ENCODE results near the gene TPH1.

TPH1 gene

DNA sequence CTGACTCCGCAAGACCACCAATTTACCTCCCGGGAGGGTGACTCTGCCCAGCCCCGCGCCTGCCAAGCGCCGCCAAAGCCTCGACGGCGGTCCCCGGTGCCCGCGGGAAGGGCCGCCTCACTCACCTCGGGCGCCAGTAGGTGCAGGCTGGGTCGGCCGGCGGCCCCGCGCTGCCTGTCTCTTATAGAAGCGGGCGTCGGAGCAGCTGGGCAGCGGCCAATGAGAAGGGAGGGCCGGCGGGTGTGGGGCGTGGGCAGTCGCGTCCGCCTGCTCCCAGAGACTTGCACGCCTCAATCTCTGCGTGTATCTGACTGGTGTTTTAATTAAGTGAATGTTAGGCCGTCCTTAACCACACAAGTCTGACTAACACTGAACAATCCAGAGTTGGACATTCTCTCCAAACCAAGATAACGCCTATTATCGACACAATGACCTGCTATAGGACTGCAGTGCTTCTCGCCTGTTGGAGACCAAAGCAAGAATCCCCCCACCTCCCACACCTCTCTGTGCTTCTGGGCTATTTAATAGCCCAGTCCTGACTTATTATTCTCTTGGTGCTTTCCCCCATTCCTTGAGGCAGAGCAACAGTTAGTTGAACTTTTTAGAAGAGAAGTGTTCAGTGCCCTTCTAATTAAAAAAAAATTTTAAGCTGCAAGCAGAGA, at the start of gene TPH1:
TPH1 (minus strand) TSS at position 154 of the 662 bp plus-strand sequence. CDS start 5,507 bp downstream, outside the sequence.
- Histone ChIP-seq H3K36me3 (ENCODE audit: control insufficient read depth in 1 of 2, insufficient read depth in 2 of 2, low read length in 2 of 2) (no peaks in the 10 kb centered on the region), H3K9me3 (ENCODE audit: control insufficient read depth in 1 of 2, low read length in 2 of 2) (no peaks in the 10 kb centered on the region), H3K4me1 (ENCODE audit: control insufficient read depth in 1 of 2, insufficient read depth in 2 of 2, low read length in 2 of 2) (peaks cover 0 to 5% of the 10 kb centered on the region in 2 donors), H3K4me3 (ENCODE audit: low read depth in 1 of 2, low read length in 2 of 2) (no peak within 1 kb of the TSS), H3K9ac (ENCODE audit: low read depth in 1 of 2, low read length in 2 of 2) (no peak within 1 kb of the TSS), H3K27me3 (ENCODE audit: control insufficient read depth in 1 of 2, insufficient read depth in 2 of 2, low read length in 2 of 2) (peaks cover 22 to 27% of the 10 kb centered on the region in 2 donors), H3K27ac (ENCODE audit: low read depth, low read length) (no peak within 1 kb of the TSS)

DNA sequence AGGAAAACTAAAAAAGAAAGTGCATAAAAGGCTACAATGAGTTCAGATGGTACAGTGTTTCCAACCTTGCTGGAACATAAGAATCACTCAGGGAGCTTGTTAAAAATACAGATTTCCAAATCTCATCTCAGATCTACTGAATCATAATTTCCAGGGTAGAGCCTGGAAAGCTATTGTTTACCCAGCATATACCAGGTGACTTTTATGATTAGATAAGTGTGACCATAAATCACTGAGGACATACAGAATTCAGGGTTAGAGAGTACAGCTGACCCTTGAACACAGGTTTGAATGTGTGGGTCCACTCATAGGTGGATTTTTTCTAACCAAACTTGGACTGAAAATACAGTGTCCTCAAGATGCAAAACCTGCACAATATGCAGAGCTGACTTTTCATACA, 47.9 kb upstream of the TPH1 start:
- no peak overlapping the region for H3K9ac ChIP-seq (ENCODE audit: low read depth in 1 of 2, low read length in 2 of 2)
- H3K27ac ChIP-seq (ENCODE audit: low read depth, low read length) = no peak overlapping the region
- H3K9me3 ChIP-seq (ENCODE audit: control insufficient read depth in 1 of 2, low read length in 2 of 2) = no peaks in the 10 kb centered on the region
- no peaks in the 10 kb centered on the region for H3K27me3 ChIP-seq (ENCODE audit: control insufficient read depth in 1 of 2, insufficient read depth in 2 of 2, low read length in 2 of 2)
- no peak overlapping the region for H3K4me3 ChIP-seq (ENCODE audit: low read depth in 1 of 2, low read length in 2 of 2)
- peaks cover 7 to 10% of the 10 kb centered on the region in 2 donors for H3K4me1 ChIP-seq (ENCODE audit: control insufficient read depth in 1 of 2, insufficient read depth in 2 of 2, low read length in 2 of 2)
- peaks cover 3 to 67% of the 10 kb centered on the region in 2 donors for H3K36me3 ChIP-seq (ENCODE audit: control insufficient read depth in 1 of 2, insufficient read depth in 2 of 2, low read length in 2 of 2)

DNA sequence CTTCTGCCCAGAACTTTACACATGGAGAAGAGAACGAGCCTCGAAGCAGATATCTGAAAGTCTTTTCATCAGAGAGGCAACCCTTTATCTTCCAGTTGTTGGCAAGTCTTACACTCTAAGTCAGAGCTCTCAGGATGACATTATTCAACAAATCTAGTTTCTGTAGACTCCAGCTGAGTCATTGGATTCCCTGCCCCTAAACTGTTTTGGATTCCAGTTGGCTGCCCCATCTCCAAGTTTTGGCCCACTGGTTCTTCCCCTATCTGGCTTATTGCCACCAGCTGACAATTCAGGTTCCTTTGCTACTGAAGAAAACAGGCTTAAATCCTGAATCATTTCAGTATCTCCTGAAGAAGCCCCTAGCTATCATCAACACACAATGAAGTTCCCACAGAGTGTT, 45.7 kb upstream of the TPH1 start:
- Histone ChIP-seq H3K4me3 (ENCODE audit: low read depth in 1 of 2, low read length in 2 of 2) (no peak overlapping the region), H3K36me3 (ENCODE audit: control insufficient read depth in 1 of 2, insufficient read depth in 2 of 2, low read length in 2 of 2) (peaks cover 3 to 80% of the 10 kb centered on the region in 2 donors), H3K4me1 (ENCODE audit: control insufficient read depth in 1 of 2, insufficient read depth in 2 of 2, low read length in 2 of 2) (peaks cover 7 to 10% of the 10 kb centered on the region in 2 donors), H3K27me3 (ENCODE audit: control insufficient read depth in 1 of 2, insufficient read depth in 2 of 2, low read length in 2 of 2) (no peaks in the 10 kb centered on the region), H3K27ac (ENCODE audit: low read depth, low read length) (no peak overlapping the region), H3K9ac (ENCODE audit: low read depth in 1 of 2, low read length in 2 of 2) (no peak overlapping the region), H3K9me3 (ENCODE audit: control insufficient read depth in 1 of 2, low read length in 2 of 2) (no peaks in the 10 kb centered on the region)

DNA sequence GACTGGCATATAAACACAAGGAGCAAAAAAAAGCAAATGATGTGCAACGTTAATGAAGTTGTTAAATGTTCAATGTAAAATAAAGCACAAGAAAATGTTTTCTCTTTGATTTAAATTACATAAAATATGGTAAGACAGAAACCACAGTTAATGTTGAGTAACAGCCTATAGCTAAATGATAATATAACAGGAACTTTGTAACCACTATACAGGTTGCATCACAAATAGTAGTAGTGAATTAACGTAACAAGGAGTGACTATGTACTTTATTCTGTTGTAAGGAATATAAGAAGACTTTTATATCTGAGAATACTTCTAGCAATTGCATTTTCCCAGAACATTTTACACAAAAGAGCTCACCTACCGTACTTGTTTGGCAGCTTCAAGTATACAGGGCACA, 42.9 kb upstream of the TPH1 start:
- no peak overlapping the region for H3K4me3 ChIP-seq (ENCODE audit: low read depth in 1 of 2, low read length in 2 of 2)
- H3K36me3 ChIP-seq (ENCODE audit: control insufficient read depth in 1 of 2, insufficient read depth in 2 of 2, low read length in 2 of 2) = peaks cover 0 to 64% of the 10 kb centered on the region in 2 donors

DNA sequence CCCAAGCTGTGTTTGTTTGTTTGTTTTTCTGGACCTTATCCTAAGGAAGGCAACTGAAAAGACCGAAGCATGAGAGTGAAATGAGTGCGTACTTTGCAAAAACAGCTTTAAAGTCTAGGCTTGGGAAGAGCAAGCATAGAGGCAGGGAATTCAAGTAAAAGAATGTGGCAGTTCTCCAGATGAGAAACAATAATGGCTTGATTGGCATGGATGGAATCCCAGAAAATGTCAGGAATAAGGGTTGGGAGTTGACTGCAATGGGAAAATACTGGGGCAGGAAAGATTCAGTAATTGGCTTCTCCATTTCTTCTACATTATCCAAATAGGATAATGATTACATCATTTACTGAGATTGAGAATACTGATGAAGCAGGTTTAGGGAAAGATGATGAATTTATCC, 42.3 kb upstream of the TPH1 start:
- Histone ChIP-seq H3K4me3 (ENCODE audit: low read depth in 1 of 2, low read length in 2 of 2) (no peak overlapping the region), H3K9ac (ENCODE audit: low read depth in 1 of 2, low read length in 2 of 2) (no peak overlapping the region), H3K27me3 (ENCODE audit: control insufficient read depth in 1 of 2, insufficient read depth in 2 of 2, low read length in 2 of 2) (no peaks in the 10 kb centered on the region), H3K36me3 (ENCODE audit: control insufficient read depth in 1 of 2, insufficient read depth in 2 of 2, low read length in 2 of 2) (peaks cover 0 to 58% of the 10 kb centered on the region in 2 donors), H3K9me3 (ENCODE audit: control insufficient read depth in 1 of 2, low read length in 2 of 2) (no peaks in the 10 kb centered on the region), H3K27ac (ENCODE audit: low read depth, low read length) (no peak overlapping the region), H3K4me1 (ENCODE audit: control insufficient read depth in 1 of 2, insufficient read depth in 2 of 2, low read length in 2 of 2) (no peaks in the 10 kb centered on the region)

More for the DNA sequence above, 42.9 kb upstream of the TPH1 start:
- Histone ChIP-seq H3K9ac (ENCODE audit: low read depth in 1 of 2, low read length in 2 of 2) (no peak overlapping the region), H3K4me1 (ENCODE audit: control insufficient read depth in 1 of 2, insufficient read depth in 2 of 2, low read length in 2 of 2) (peaks cover 4% of the 10 kb centered on the region in 2 donors), H3K27me3 (ENCODE audit: control insufficient read depth in 1 of 2, insufficient read depth in 2 of 2, low read length in 2 of 2) (no peaks in the 10 kb centered on the region), H3K9me3 (ENCODE audit: control insufficient read depth in 1 of 2, low read length in 2 of 2) (no peaks in the 10 kb centered on the region), H3K27ac (ENCODE audit: low read depth, low read length) (no peak overlapping the region)

DNA sequence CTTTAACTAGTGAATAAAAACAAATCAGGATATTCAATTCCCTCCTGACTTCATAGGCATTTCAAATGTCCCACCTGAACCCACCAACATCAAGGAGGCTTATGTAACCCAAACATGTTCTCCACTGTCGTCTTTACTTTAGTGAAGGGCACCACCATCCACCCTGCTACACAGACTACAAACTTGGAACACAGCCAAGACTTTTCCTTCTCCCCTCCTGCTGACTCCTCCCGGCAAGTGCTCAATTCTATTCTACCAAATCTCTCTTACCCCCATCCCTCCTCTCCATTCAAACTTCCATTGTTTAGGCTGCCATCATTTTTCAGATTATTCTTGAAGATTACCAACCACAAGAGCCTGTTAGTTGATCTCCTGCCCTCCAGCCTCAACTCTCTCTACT, 35.5 kb upstream of the TPH1 start:
- Histone ChIP-seq H3K9me3 (ENCODE audit: control insufficient read depth in 1 of 2, low read length in 2 of 2) (no peaks in the 10 kb centered on the region), H3K27ac (ENCODE audit: low read depth, low read length) (no peak overlapping the region), H3K9ac (ENCODE audit: low read depth in 1 of 2, low read length in 2 of 2) (no peak overlapping the region), H3K4me1 (ENCODE audit: control insufficient read depth in 1 of 2, insufficient read depth in 2 of 2, low read length in 2 of 2) (no peaks in the 10 kb centered on the region), H3K36me3 (ENCODE audit: control insufficient read depth in 1 of 2, insufficient read depth in 2 of 2, low read length in 2 of 2) (peaks cover 13 to 26% of the 10 kb centered on the region in 2 donors), H3K4me3 (ENCODE audit: low read depth in 1 of 2, low read length in 2 of 2) (no peak overlapping the region), H3K27me3 (ENCODE audit: control insufficient read depth in 1 of 2, insufficient read depth in 2 of 2, low read length in 2 of 2) (no peaks in the 10 kb centered on the region)

DNA sequence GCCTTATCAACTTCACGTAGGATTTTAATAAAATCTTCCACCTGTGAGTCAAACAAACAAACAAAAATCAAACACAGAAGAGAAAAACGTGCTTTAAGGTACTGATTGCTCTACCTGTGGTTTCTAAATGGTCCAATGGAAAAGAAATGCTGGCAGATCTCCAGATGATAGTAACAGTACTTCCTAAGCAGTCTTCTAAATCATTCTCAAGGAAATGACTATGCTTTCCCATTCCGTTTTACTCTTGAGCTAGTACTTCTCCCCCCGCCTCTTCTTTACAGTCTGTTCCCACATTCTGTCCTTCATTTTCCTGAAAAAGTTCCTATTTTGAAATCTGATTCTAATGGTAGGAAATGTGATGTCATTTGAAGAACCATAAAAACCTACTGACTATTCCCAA, 34.4 kb upstream of the TPH1 start:
- no peaks in the 10 kb centered on the region for H3K27me3 ChIP-seq (ENCODE audit: control insufficient read depth in 1 of 2, insufficient read depth in 2 of 2, low read length in 2 of 2)
- no peaks in the 10 kb centered on the region for H3K4me1 ChIP-seq (ENCODE audit: control insufficient read depth in 1 of 2, insufficient read depth in 2 of 2, low read length in 2 of 2)
- no peak overlapping the region for H3K9ac ChIP-seq (ENCODE audit: low read depth in 1 of 2, low read length in 2 of 2)
- H3K27ac ChIP-seq (ENCODE audit: low read depth, low read length) = no peak overlapping the region
- H3K9me3 ChIP-seq (ENCODE audit: control insufficient read depth in 1 of 2, low read length in 2 of 2) = no peaks in the 10 kb centered on the region
- H3K36me3 ChIP-seq (ENCODE audit: control insufficient read depth in 1 of 2, insufficient read depth in 2 of 2, low read length in 2 of 2) = peaks cover 13 to 26% of the 10 kb centered on the region in 2 donors
- no peak overlapping the region for H3K4me3 ChIP-seq (ENCODE audit: low read depth in 1 of 2, low read length in 2 of 2)

DNA sequence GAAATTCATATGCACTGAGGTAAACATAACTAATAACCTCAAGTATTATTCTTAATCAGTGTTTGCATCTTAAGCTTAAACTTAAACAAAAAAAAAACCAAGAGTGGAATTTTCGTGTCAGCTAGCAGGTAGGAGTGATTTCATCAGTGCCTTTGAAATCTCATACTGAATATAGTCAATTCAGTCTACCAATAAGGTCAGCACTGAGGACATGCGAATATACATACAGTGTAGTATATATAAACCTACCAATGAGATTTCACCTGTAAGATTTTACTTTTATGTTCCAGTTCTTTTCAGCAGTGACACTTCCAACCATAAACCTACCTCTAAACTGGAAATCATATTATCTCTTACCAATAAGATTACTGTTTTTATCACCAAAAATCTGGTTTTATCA, 32.8 kb upstream of the TPH1 start:
- Histone ChIP-seq H3K27ac (ENCODE audit: low read depth, low read length) (no peak overlapping the region), H3K27me3 (ENCODE audit: control insufficient read depth in 1 of 2, insufficient read depth in 2 of 2, low read length in 2 of 2) (no peaks in the 10 kb centered on the region), H3K9me3 (ENCODE audit: control insufficient read depth in 1 of 2, low read length in 2 of 2) (no peaks in the 10 kb centered on the region), H3K9ac (ENCODE audit: low read depth in 1 of 2, low read length in 2 of 2) (no peak overlapping the region), H3K36me3 (ENCODE audit: control insufficient read depth in 1 of 2, insufficient read depth in 2 of 2, low read length in 2 of 2) (peaks cover 13 to 19% of the 10 kb centered on the region in 2 donors), H3K4me1 (ENCODE audit: control insufficient read depth in 1 of 2, insufficient read depth in 2 of 2, low read length in 2 of 2) (no peaks in the 10 kb centered on the region), H3K4me3 (ENCODE audit: low read depth in 1 of 2, low read length in 2 of 2) (no peak overlapping the region)

DNA sequence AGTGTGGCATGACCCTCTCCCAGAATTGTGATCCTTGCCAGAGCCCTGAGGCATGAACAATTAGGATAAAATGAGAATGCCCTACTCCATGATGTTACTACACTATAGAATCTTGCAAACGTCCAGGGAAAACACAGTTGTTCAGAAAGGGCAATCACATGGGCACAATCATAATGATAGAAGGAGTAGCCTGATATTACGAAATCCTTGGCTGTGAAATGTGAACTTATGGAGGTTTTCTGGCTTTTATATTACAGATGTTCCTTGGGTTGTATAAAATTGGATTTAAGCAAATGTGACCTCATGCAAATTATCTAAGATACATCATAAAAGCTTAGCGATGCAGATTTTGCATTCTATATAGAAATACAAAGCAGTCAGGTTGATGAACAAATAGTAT, 29.4 kb upstream of the TPH1 start:
- no peak overlapping the region for H3K9ac ChIP-seq (ENCODE audit: low read depth in 1 of 2, low read length in 2 of 2)
- no peak overlapping the region for H3K4me3 ChIP-seq (ENCODE audit: low read depth in 1 of 2, low read length in 2 of 2)
- no peaks in the 10 kb centered on the region for H3K27me3 ChIP-seq (ENCODE audit: control insufficient read depth in 1 of 2, insufficient read depth in 2 of 2, low read length in 2 of 2)
- no peak overlapping the region for H3K27ac ChIP-seq (ENCODE audit: low read depth, low read length)
- no peaks in the 10 kb centered on the region for H3K4me1 ChIP-seq (ENCODE audit: control insufficient read depth in 1 of 2, insufficient read depth in 2 of 2, low read length in 2 of 2)
- H3K36me3 ChIP-seq (ENCODE audit: control insufficient read depth in 1 of 2, insufficient read depth in 2 of 2, low read length in 2 of 2) = peaks cover 3 to 10% of the 10 kb centered on the region in 2 donors
- H3K9me3 ChIP-seq (ENCODE audit: control insufficient read depth in 1 of 2, low read length in 2 of 2) = no peaks in the 10 kb centered on the region

DNA sequence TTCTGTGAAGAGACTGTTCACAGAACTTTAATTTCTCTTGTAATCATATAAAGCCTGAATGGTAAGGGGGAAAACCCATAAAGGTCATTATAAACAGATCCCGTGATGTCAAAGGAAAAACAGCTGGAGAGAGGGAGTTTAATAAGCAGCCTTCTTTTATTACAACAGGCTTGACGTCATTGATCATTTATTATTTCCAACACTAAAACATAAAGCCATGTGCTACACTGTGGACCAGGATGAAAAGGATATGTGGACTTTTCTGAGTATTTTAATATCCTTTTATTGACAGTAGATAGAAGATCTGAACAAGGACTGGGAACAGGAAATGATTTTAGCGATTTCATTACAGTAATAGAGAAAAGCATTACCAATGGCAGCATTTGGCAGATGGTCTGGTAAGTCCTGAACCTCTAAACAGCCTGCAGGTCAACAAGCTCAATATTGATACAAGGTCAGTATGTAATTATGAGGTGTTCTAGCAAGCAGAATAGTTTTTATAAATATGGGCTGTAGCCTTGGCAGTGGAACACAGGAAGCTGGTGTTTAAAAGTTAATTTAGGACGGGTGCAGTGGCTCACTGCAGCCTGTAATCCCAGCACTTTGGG, 25.1 kb upstream of the TPH1 start:
- no peaks in the 10 kb centered on the region for H3K9me3 ChIP-seq (ENCODE audit: control insufficient read depth in 1 of 2, low read length in 2 of 2)
- no peak overlapping the region for H3K4me3 ChIP-seq (ENCODE audit: low read depth in 1 of 2, low read length in 2 of 2)
- H3K27me3 ChIP-seq (ENCODE audit: control insufficient read depth in 1 of 2, insufficient read depth in 2 of 2, low read length in 2 of 2) = no peaks in the 10 kb centered on the region
- H3K36me3 ChIP-seq (ENCODE audit: control insufficient read depth in 1 of 2, insufficient read depth in 2 of 2, low read length in 2 of 2) = no peaks in the 10 kb centered on the region
- H3K9ac ChIP-seq (ENCODE audit: low read depth in 1 of 2, low read length in 2 of 2) = no peak overlapping the region
- no peak overlapping the region for H3K27ac ChIP-seq (ENCODE audit: low read depth, low read length)
- no peaks in the 10 kb centered on the region for H3K4me1 ChIP-seq (ENCODE audit: control insufficient read depth in 1 of 2, insufficient read depth in 2 of 2, low read length in 2 of 2)

Measured in duodenal mucosa (tissue), 2 donors.